AG04449 (cell line): ENCODE results near the gene SBF1.

Experiments used
- CTCF ChIA-PET: fragments of 350-600 bp; formaldehyde crosslinking; extraction: SDS; loops from one replicate; lab custom pipeline; 2021; ENCODE audit warnings: antibody characterized with exemption; lab: Yijun Ruan, JAX
- POLR2A ChIA-PET: fragments of 400-600, 350-600 bp; formaldehyde crosslinking; extraction: SDS; loops from one replicate; lab custom pipeline; 2020; ENCODE audit warnings: antibody characterized with exemption, inconsistent platforms; lab: Yijun Ruan, JAX
- DNase-seq: peaks from one replicate; pipeline ENCODE4 v3.0.0-alpha.2; 2010; ENCODE audit warnings: low read depth, low spot score
- H3K4me3 ChIP-seq: 2 replicates; pipeline ENCODE4 v1.5.1; 2011; ENCODE audit warnings: low read depth, mild to moderate bottlenecking, control low read depth, low read length
- CTCF ChIP-seq: IDR thresholded peaks from one replicate; pipeline ENCODE4 v1.5.1; 2011; ENCODE audit warnings: mild to moderate bottlenecking, moderate library complexity, low read length, control low read depth, inconsistent platforms; ENCODE audit not compliant: insufficient read depth; ENCODE audit errors: missing control alignments

The SBF1 gene

GRCh38 chr22:50474710-50475651 is at the start of gene SBF1:
SBF1 (minus strand) TSS chr22:50475035; CDS start chr22:50474840, 195 bp downstream.
- DNase-seq = no peak
- ChIA-PET CTCF (interaction anchor here (1.1 kb wide), 1 partner anchor 146 kb away, joined by 3 read pairs; no protein-coding TSS in a partner anchor), POLR2A (no interaction called here)
- TF ChIP-seq CTCF = no peak
- peak within 1 kb of the TSS; percentile 68 for H3K4me3 ChIP-seq

- TF ChIP-seq CTCF = no peak
- ChIA-PET CTCF (interaction anchor here (0.8 to 2.9 kb wide), 4 partner anchors 9 to 96 kb away, joined by 3 to 33 read pairs (median 11); partner anchors contain the start of gene LMF2), POLR2A (interaction anchor here (1.3 to 3.0 kb wide), 4 partner anchors 9 to 54 kb away, joined by 4 to 25 read pairs (median 8); partner anchors contain the start of genes LMF2 and NCAPH2)
- peak overlapping the region; percentile 80 for H3K4me3 ChIP-seq
- DNase-seq = no peak
These were observed 49.2 kb upstream of the SBF1 start for GRCh38 chr22:50523806-50524675.

- H3K4me3 ChIP-seq = no peak overlapping the region
- no peak for TF ChIP-seq CTCF
- no peak for DNase-seq
- CTCF ChIA-PET = interaction anchor here (1.5 kb wide), 1 partner anchor 16 kb away, joined by 4 read pairs; the partner anchor contains the start of gene LMF2
- POLR2A ChIA-PET = interaction anchor here (3.0 kb wide), 1 partner anchor 15 kb away, joined by 25 read pairs; the partner anchor contains the start of genes LMF2 and NCAPH2
These were observed 48.6 kb upstream of the SBF1 start for GRCh38 chr22:50523458-50523805.

- DNase-seq = no peak
- ChIA-PET POLR2A (interaction anchor here (0.8 kb wide), 1 partner anchor 15 kb away, joined by 3 read pairs; the partner anchor contains the start of genes LMF2 and NCAPH2), CTCF (interaction anchor here (1.0 to 1.3 kb wide), 2 partner anchors 14 to 98 kb away, joined by 3 to 5 read pairs; no protein-coding TSS in a partner anchor)
- no peak for TF ChIP-seq CTCF
- H3K4me3 ChIP-seq = no peak overlapping the region
These were observed 48.1 kb upstream of the SBF1 start for GRCh38 chr22:50522806-50523438.

GRCh38 chr22:50522208-50522805 is 47.5 kb upstream of the SBF1 start:
- TF ChIP-seq CTCF = no peak
- POLR2A ChIA-PET = interaction anchor here (0.8 kb wide), 1 partner anchor 14 kb away, joined by 3 read pairs; the partner anchor contains the start of genes LMF2 and NCAPH2
- H3K4me3 ChIP-seq = no peak overlapping the region
- DNase-seq = no peak
- CTCF ChIA-PET = interaction anchor here (1.0 to 1.3 kb wide), 2 partner anchors 14 to 99 kb away, joined by 3 to 5 read pairs; no protein-coding TSS in a partner anchor
